Measurements from ENCODE around the gene AK3. TPM values are rescaled to one million over a fixed set of nuclear protein-coding genes. Genes with fewer than 3 reads are reported as not detected.
A peak's percentile ranks its signal among the peaks of the same experiment; 100 is the strongest.

Gene AK3
- total RNA-seq, 1 experiment from 2014 or later: 79.2 TPM

- H3K4me3 ChIP-seq (ENCODE audit: low read length): peak overlapping the region; percentile 61
- 0 out of 2 replicates have a peak overlapping the region, but pooled peaks have one; percentile 10 for H3K9ac ChIP-seq (ENCODE audit: low read length)
- TF ChIP-seq, protein P1, sequence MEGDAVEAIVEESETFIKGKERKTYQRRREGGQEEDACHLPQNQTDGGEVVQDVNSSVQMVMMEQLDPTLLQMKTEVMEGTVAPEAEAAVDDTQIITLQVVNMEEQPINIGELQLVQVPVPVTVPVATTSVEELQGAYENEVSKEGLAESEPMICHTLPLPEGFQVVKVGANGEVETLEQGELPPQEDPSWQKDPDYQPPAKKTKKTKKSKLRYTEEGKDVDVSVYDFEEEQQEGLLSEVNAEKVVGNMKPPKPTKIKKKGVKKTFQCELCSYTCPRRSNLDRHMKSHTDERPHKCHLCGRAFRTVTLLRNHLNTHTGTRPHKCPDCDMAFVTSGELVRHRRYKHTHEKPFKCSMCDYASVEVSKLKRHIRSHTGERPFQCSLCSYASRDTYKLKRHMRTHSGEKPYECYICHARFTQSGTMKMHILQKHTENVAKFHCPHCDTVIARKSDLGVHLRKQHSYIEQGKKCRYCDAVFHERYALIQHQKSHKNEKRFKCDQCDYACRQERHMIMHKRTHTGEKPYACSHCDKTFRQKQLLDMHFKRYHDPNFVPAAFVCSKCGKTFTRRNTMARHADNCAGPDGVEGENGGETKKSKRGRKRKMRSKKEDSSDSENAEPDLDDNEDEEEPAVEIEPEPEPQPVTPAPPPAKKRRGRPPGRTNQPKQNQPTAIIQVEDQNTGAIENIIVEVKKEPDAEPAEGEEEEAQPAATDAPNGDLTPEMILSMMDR (conservative IDR thresholded peaks at IDR 0.05; ENCODE audit: low read depth, low read length): peak; percentile 71
- TF ChIP-seq EZH2phosphoT487 (IDR thresholded peaks at IDR 0.05; ENCODE audit: borderline replicate concordance, low read length) (no peak), EZH2 (IDR thresholded peaks at IDR 0.05; ENCODE audit: low read length, unreplicated experiment) (no peak)
- no peaks in the 10 kb centered on the region for H3K9me3 ChIP-seq (ENCODE audit: low read length)
- no peaks in the 10 kb centered on the region; the same call in 1 of the 2 replicates for H3K36me3 ChIP-seq (ENCODE audit: low read depth, low read length)
- H3K27ac ChIP-seq (ENCODE audit: low read length): peak overlapping the region; percentile 32; the same call in 1 of the 2 replicates
- H3K4me2 ChIP-seq (ENCODE audit: low read length): peak overlapping the region; percentile 77
- H3K9me2 ChIP-seq (replicated peaks; ENCODE audit: low read length): no peaks in the 10 kb centered on the region
- H3K79me2 ChIP-seq (ENCODE audit: low read length): no peaks in the 10 kb centered on the region
- no peaks in the 10 kb centered on the region for H3K27me3 ChIP-seq (ENCODE audit: low read length)
- peaks cover 10% of the 10 kb centered on the region; the same call in 1 of the 2 replicates for H3K4me1 ChIP-seq (ENCODE audit: insufficient read depth, low read length)
- BruUV-seq (replicated peaks): no TSS peak
- intact Hi-C loops (cut with micrococcal nuclease): loop anchor here (1.0 to 5.0 kb wide), 5 partner anchors 35 to 665 kb away; no protein-coding TSS in a partner anchor
- POLR2A ChIA-PET (ENCODE audit: unreplicated experiment): no interaction called here
- H3F3A ChIP-seq (ENCODE audit: low read length, unreplicated experiment): no peaks in the 10 kb centered on the region
- CTCF ChIA-PET: interaction anchor here (0.6 kb wide), 1 partner anchor 568 kb away, joined by 5 read pairs; no protein-coding TSS in a partner anchor
- peak; percentile 70 for ATAC-seq
- peak overlapping the region; percentile 86 for H2AFZ ChIP-seq (ENCODE audit: low read length)
- no peaks in the 10 kb centered on the region for H4K20me1 ChIP-seq (ENCODE audit: low read length)
- DNase-seq: peak; percentile 85
Measured at GRCh38 chr9:4762108-4762885, 21.3 kb upstream of the AK3 start.

GRCh38 chr9:4760122-4760521, 19.1 kb upstream of the AK3 start:
- no peak for DNase-seq
- no peak for ATAC-seq
- TF ChIP-seq EZH2 (IDR thresholded peaks at IDR 0.05; ENCODE audit: low read length, unreplicated experiment) (no peak), EZH2phosphoT487 (IDR thresholded peaks at IDR 0.05; ENCODE audit: borderline replicate concordance, low read length) (no peak)
- TF ChIP-seq, protein P1 (conservative IDR thresholded peaks at IDR 0.05; ENCODE audit: low read depth, low read length): no peak
- H3K27ac ChIP-seq (ENCODE audit: low read length): no peak overlapping the region
- ChIA-PET CTCF (interaction anchor here (0.6 kb wide), 1 partner anchor 426 kb away, joined by 3 read pairs; no protein-coding TSS in a partner anchor), POLR2A (ENCODE audit: unreplicated experiment) (no interaction called here)
- intact Hi-C loops (cut with micrococcal nuclease): loop anchor here (5.0 kb wide), 3 partner anchors 37 to 667 kb away; no protein-coding TSS in a partner anchor
- H3K27me3 ChIP-seq (ENCODE audit: low read length): no peaks in the 10 kb centered on the region
- no peaks in the 10 kb centered on the region; the same call in 1 of the 2 replicates for H3K36me3 ChIP-seq (ENCODE audit: low read depth, low read length)
- no peak overlapping the region for H2AFZ ChIP-seq (ENCODE audit: low read length)
- H3K9me3 ChIP-seq (ENCODE audit: low read length): no peaks in the 10 kb centered on the region
- no peak overlapping the region for H3K4me2 ChIP-seq (ENCODE audit: low read length)
- no peaks in the 10 kb centered on the region for H3K9me2 ChIP-seq (replicated peaks; ENCODE audit: low read length)
- H4K20me1 ChIP-seq (ENCODE audit: low read length): no peaks in the 10 kb centered on the region
- BruUV-seq (replicated peaks): no TSS peak
- H3K4me3 ChIP-seq (ENCODE audit: low read length): no peak overlapping the region
- no peaks in the 10 kb centered on the region for H3K79me2 ChIP-seq (ENCODE audit: low read length)
- H3K9ac ChIP-seq (ENCODE audit: low read length): no peak overlapping the region
- H3K4me1 ChIP-seq (ENCODE audit: insufficient read depth, low read length): peaks cover 10% of the 10 kb centered on the region; the same call in 1 of the 2 replicates
- H3F3A ChIP-seq (ENCODE audit: low read length, unreplicated experiment): no peaks in the 10 kb centered on the region
